Panc1 (cell line): ENCODE data around the gene CACNG1. TPM values are rescaled to one million over a fixed set of nuclear protein-coding genes. Genes with fewer than 3 reads are reported as not detected.

ENCODE experiments used
- ATAC-seq: fragments of 200-7000 bp; cut with Tn5 transposase; 2 replicates; pipeline ENCODE4 v1.9.1; 2020; ENCODE audit warnings: mild to moderate bottlenecking, moderate library complexity
- BruUV-seq: library from RNA; stranded (reverse); fragments of 400-500 nt; replicated peaks from 2 replicates; lab custom pipeline; 2021; lab: Mats Ljungman, UMichigan
- CTCF ChIA-PET: fragments of 300-600 bp; sonication (Branson Sonifier 250); formaldehyde crosslinking; loops from one replicate; lab custom pipeline; 2022; ENCODE audit warnings: antibody characterized with exemption; lab: Charles Lee
- POLR2A ChIA-PET: fragments of 300-600 bp; sonication (Branson Sonifier 250); formaldehyde crosslinking; loops from one replicate; lab custom pipeline; 2022; ENCODE audit warnings: antibody characterized with exemption; lab: Charles Lee
- DNase-seq: peaks from one replicate; pipeline ENCODE4 v3.0.0-alpha.2; 2010; ENCODE audit warnings: low read depth, low spot score
- H3K27ac ChIP-seq: 2 replicates; pipeline ENCODE4 v1.5.1; 2011; ENCODE audit warnings: mild to moderate bottlenecking, low read length, inconsistent platforms
- H3K27me3 ChIP-seq: fragments of 200-500 bp; sonication (Bioruptor generic); 2 replicates; pipeline ENCODE4 v1.6.0; 2014; ENCODE audit warnings: low read length, inconsistent platforms; ENCODE audit not compliant: control insufficient read depth, insufficient read depth
- H3K36me3 ChIP-seq: fragments of 200-500 bp; sonication (Bioruptor generic); 2 replicates; pipeline ENCODE4 v1.5.1; 2014; ENCODE audit warnings: inconsistent platforms, mild to moderate bottlenecking, low read length, moderate library complexity; ENCODE audit not compliant: control insufficient read depth, insufficient read depth
- H3K4me1 ChIP-seq: 2 replicates; pipeline ENCODE4 v1.5.1; 2011; ENCODE audit warnings: inconsistent platforms, mild to moderate bottlenecking, low read length, moderate library complexity; ENCODE audit not compliant: control insufficient read depth, insufficient read depth
- H3K4me3 ChIP-seq, 2 experiments: 2 replicates each; pipeline ENCODE4 v1.5.1; 2011 to 2012; ENCODE audit warnings: low read depth in 2 of 2, low read length in 2 of 2, mild to moderate bottlenecking in 2 of 2, inconsistent platforms in 1 of 2, moderate library complexity in 1 of 2
- H3K9me3 ChIP-seq: fragments of 200-500 bp; sonication (Bioruptor generic); 2 replicates; pipeline ENCODE4 v1.5.1; 2014; ENCODE audit warnings: low read depth, mild to moderate bottlenecking, inconsistent platforms, low read length, moderate library complexity; ENCODE audit not compliant: control insufficient read depth, insufficient read depth
- POLR2AphosphoS5 ChIP-seq: IDR thresholded peaks from 2 replicates; pipeline ENCODE4 v1.6.1; 2012; ENCODE audit warnings: mild to moderate bottlenecking, low read depth, low read length, moderate library complexity
- SIN3A ChIP-seq: IDR thresholded peaks from 2 replicates; pipeline ENCODE4 v1.6.1; 2012; ENCODE audit warnings: low read depth, mild to moderate bottlenecking, low read length, moderate library complexity, borderline replicate concordance; ENCODE audit not compliant: insufficient read depth
- TCF7L2 ChIP-seq: IDR thresholded peaks from 2 replicates; pipeline ENCODE4 v1.6.1; 2011; ENCODE audit warnings: mild to moderate bottlenecking, low read depth, low read length, inconsistent platforms
- in situ Hi-C: cut with HindIII; loops from 2 replicates; pipeline ENCODE4 v1.10.0; 2016; ENCODE audit warnings: low sequenced_read_pairs, low pct_unique_long_range_greater_than_20kb
- intact Hi-C: fragments of 100-400 bp; cut with micrococcal nuclease; formaldehyde crosslinking; loops from one replicate; pipeline ENCODE4 v1.10.0; 2022; ENCODE audit not compliant: unreplicated experiment
- total RNA-seq: library from RNA; stranded (reverse); gene quantifications from one replicate; pipeline ENCODE4 v1.2.1, GENCODE V29; 2021; ENCODE audit not compliant: unreplicated experiment
- TF ChIP-seq, protein P1 (sequence below), 2 experiments: IDR thresholded peaks; 2 replicates each; pipeline ENCODE4 v1.6.1; 2011 to 2012; ENCODE audit warnings: low read depth in 2 of 2, control low read depth in 1 of 2, low read length in 1 of 2, mild to moderate bottlenecking in 1 of 2, moderate library complexity in 1 of 2; ENCODE audit not compliant: insufficient read depth in 1 of 2
- TF ChIP-seq, protein P2 (sequence below): fragments of 450-650 bp; IDR thresholded peaks from 2 replicates; pipeline ENCODE4 v1.5.1; 2017; ENCODE audit warnings: mild to moderate bottlenecking

The CACNG1 gene
- total RNA-seq, 1 experiment from 2014 or later: 0.13 TPM

DNA sequence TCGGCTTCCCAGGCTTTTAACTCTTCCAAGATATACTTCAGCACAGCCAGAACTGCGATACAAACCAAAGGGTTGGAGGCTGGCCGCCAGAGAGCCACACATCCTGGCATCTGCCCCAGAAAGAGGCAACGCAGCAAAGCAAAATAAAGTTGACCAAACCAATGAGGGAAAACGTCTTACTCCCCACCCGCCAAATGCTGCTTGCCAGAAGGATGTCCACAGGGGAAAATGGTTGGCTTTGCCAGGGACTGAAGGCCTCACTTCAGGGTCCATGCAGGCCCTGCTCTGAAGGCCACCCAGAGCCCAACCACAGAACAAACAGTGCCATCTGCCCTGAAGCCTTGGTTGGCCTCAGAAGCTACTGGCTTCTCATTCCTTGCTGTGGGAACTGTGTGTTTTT lies 15.0 kb downstream of the CACNG1 start:
- TF ChIP-seq SIN3A: no peak
- no peak for TF ChIP-seq TCF7L2
- TF ChIP-seq, protein P1, sequence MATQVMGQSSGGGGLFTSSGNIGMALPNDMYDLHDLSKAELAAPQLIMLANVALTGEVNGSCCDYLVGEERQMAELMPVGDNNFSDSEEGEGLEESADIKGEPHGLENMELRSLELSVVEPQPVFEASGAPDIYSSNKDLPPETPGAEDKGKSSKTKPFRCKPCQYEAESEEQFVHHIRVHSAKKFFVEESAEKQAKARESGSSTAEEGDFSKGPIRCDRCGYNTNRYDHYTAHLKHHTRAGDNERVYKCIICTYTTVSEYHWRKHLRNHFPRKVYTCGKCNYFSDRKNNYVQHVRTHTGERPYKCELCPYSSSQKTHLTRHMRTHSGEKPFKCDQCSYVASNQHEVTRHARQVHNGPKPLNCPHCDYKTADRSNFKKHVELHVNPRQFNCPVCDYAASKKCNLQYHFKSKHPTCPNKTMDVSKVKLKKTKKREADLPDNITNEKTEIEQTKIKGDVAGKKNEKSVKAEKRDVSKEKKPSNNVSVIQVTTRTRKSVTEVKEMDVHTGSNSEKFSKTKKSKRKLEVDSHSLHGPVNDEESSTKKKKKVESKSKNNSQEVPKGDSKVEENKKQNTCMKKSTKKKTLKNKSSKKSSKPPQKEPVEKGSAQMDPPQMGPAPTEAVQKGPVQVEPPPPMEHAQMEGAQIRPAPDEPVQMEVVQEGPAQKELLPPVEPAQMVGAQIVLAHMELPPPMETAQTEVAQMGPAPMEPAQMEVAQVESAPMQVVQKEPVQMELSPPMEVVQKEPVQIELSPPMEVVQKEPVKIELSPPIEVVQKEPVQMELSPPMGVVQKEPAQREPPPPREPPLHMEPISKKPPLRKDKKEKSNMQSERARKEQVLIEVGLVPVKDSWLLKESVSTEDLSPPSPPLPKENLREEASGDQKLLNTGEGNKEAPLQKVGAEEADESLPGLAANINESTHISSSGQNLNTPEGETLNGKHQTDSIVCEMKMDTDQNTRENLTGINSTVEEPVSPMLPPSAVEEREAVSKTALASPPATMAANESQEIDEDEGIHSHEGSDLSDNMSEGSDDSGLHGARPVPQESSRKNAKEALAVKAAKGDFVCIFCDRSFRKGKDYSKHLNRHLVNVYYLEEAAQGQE (IDR thresholded peaks at IDR 0.05; ENCODE audit: insufficient read depth in 1 of 2, low read depth in 2 of 2, low read length in 1 of 2): no peak
- no peak for TF ChIP-seq POLR2AphosphoS5
- TF ChIP-seq, protein P2, sequence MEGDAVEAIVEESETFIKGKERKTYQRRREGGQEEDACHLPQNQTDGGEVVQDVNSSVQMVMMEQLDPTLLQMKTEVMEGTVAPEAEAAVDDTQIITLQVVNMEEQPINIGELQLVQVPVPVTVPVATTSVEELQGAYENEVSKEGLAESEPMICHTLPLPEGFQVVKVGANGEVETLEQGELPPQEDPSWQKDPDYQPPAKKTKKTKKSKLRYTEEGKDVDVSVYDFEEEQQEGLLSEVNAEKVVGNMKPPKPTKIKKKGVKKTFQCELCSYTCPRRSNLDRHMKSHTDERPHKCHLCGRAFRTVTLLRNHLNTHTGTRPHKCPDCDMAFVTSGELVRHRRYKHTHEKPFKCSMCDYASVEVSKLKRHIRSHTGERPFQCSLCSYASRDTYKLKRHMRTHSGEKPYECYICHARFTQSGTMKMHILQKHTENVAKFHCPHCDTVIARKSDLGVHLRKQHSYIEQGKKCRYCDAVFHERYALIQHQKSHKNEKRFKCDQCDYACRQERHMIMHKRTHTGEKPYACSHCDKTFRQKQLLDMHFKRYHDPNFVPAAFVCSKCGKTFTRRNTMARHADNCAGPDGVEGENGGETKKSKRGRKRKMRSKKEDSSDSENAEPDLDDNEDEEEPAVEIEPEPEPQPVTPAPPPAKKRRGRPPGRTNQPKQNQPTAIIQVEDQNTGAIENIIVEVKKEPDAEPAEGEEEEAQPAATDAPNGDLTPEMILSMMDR: no peak
- POLR2A ChIA-PET: no interaction called here
- Histone ChIP-seq H3K4me1 (no peaks in the 10 kb centered on the region), H3K4me3 (no peak overlapping the region), H3K36me3 (no peaks in the 10 kb centered on the region), H3K27me3 (no peaks in the 10 kb centered on the region), H3K9me3 (no peaks in the 10 kb centered on the region), H3K27ac (no peak overlapping the region)
- in situ Hi-C loops (no loop called here), intact Hi-C loops (no loop called here)
- BruUV-seq: no TSS peak
- ATAC-seq: no peak
- CTCF ChIA-PET: no interaction called here
- DNase-seq: no peak

DNA sequence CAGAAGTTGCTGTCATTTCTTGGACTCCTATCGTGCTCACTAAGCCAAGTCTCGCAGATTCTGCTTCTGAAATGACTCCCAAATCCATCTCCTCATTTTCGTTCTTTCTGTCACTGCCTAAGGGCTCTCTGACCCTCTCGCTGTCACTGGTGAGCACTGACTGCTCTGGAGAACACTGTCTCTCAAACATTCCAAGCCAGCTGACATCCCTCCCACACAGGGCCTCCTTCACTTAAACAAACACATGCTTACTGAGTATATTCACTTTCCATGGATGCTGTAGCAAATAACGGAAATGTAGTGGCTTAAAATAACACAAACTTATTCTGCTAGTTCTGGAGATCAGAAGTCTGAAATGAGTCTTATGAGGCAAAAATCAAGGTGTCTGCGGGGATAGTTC lies 18.8 kb downstream of the CACNG1 start:
- ATAC-seq (no peak), DNase-seq (no peak)
- H3K36me3 ChIP-seq: no peaks in the 10 kb centered on the region
- TF ChIP-seq, protein P1 (IDR thresholded peaks at IDR 0.05; ENCODE audit: insufficient read depth in 1 of 2, low read depth in 2 of 2, low read length in 1 of 2): no peak
- ChIA-PET POLR2A (no interaction called here), CTCF (no interaction called here)
- in situ Hi-C loops (no loop called here), intact Hi-C loops (no loop called here)
- no peak overlapping the region for H3K4me3 ChIP-seq
- no peaks in the 10 kb centered on the region for H3K4me1 ChIP-seq
- no peaks in the 10 kb centered on the region for H3K27me3 ChIP-seq
- H3K9me3 ChIP-seq: no peaks in the 10 kb centered on the region
- no TSS peak for BruUV-seq
- no peak overlapping the region for H3K27ac ChIP-seq
